GM19238 (cell line): Measurements from ENCODE around the gene EXOC4.

Source experiments
- DNase-seq: peaks from one replicate; pipeline ENCODE4 v3.0.0; 2011; ENCODE audit warnings: low spot score; ENCODE audit not compliant: insufficient read length

Gene EXOC4

GRCh38 chr7:133361806-133362205, 108.9 kb downstream of the EXOC4 start:
- no peak for DNase-seq

- no peak for DNase-seq
Measured at GRCh38 chr7:133364959-133365690, 112.2 kb downstream of the EXOC4 start.

- no peak for DNase-seq
Measured at GRCh38 chr7:133365917-133366316, 113.0 kb downstream of the EXOC4 start.

DNA sequence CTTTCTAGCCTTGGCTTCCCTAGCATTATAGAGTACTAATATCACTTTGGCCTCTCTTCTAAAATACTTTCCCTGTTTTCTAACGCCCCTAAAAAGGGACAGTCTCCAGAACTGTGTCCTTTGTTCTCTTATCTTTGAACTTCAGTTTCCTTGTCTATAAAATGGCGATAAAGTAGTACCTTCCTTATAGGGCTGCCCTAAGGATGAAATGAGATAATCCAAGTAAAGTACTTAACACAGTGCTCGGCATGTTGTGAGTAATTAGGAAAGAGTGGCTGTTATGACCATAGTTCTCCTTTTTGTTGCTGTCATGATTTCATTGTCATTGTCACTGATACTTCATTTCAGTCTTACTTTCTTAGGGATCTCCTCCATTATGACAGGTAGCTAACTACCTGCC, 114.7 kb downstream of the EXOC4 start:
- no peak for DNase-seq

- no peak for DNase-seq
Measured at GRCh38 chr7:133369130-133369529, 116.3 kb downstream of the EXOC4 start.

DNA sequence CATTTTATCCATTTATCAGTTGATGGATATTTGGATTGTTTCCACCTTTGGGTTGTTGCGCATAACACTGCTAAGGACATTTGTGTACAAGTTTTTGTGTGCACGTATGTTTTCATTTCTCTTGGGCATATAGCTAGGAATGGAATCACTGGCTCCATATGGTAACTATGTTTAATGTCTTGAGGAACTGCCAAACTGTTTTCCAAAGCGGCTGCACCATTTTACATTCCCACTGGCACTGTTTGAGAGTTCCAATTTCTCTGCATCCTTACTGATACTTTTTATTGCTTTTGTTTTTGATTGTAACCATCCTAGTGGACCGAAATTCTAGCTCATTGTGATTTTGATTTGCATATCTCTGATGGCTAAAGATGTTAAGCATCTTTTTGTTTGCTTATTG, 118.7 kb downstream of the EXOC4 start:
- DNase-seq, result no peak

DNA sequence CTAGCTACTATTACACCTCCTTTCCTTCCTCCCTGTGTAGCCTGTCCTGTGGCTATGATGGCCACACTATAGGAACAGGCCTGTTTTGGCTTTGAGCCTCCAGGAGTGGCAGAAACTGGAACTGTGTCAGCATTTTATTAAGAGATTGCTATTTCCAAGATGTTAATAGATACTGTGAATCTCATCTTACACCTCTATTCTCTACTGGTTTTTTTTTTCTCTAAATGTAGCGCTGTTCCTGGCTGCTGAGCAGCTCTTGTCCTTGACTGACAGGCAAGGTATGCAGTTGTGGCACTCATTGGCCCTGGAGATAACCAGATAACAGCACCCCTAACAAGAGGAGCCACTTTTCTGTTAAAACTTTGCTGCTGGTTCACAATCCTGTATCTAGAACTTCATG, 119.5 kb downstream of the EXOC4 start:
- DNase-seq, result no peak

DNA sequence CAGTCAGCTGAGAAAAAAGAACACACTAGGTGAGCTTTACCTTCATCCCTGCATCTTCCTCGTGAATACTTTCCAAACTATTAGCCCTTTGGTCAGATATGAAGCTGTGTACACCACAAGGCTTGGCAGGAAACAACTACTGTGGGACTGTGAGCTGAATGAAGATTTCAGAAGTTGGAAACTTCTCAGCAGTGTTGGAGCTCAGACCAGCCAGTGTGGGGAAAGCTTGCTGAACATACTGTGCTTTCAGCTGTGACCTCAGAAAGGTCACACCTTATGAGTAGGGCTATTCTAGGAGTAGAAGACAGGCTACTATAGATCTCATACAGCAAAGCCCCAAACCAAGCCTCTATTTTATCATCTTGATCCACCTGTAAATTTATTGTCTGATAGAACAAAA, 123.6 kb downstream of the EXOC4 start:
- DNase-seq, result no peak

DNA sequence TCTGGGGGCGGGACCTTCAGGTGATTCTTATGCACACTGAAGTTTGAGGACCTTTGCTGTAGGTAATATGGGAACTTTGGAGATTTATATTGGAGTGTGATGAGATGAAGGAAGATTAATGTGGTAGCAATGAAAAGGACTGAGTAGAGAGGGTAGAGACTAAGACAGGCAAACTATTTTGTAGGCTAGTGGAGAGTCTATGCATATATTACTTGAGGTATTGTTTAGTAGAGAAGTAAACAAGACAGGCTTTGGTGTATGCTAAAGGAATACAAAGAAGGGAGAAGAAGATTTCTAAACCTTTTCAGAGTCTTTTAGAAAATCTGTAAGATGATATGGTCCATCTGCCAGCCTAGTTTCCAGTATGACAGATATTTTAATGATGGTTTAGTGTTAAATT, 129.1 kb downstream of the EXOC4 start:
- DNase-seq, result no peak

- no peak for DNase-seq
Measured at GRCh38 chr7:133382775-133383559, 130.1 kb downstream of the EXOC4 start.

DNA sequence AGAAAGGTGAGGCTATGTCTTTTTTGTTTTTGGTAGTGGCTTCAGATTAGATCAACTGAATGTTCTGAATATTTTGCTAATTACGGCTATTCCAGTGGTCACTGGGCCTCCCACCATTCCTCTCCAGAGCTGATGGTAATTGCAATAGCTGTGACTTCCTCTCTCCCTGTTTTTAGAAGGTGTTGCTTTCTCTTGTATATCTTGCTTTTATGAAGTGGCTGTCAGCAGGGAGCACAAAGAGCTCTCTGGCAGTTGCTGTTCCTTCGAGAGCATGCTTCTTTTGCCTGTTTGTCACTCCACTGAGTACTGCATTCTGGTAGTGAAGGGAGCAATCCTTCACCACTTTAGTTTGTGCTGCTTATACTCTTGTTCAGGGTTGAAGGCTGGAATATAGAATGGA, 133.3 kb downstream of the EXOC4 start:
- no peak for DNase-seq

DNA sequence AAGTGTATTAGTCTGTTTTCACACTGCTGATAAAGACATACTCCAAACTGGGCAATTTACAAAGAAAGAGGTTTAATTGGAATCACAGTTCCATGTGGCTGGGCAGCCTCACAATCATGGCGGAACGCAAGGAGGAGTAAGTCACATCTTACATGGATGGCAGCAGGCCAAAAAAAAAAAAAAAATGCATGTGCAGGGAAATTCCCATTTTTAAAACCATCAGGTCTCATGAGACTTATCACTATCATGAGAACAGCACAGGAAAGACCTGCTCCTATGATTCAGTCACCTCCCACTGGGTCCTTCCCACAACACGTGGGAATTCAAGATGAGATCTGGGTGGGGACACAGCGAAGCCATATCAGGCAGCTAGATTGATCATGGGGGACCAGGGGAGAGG, 136.8 kb downstream of the EXOC4 start:
- no peak for DNase-seq

- DNase-seq, result no peak
Measured at GRCh38 chr7:133391206-133391605, 138.3 kb downstream of the EXOC4 start.

DNA sequence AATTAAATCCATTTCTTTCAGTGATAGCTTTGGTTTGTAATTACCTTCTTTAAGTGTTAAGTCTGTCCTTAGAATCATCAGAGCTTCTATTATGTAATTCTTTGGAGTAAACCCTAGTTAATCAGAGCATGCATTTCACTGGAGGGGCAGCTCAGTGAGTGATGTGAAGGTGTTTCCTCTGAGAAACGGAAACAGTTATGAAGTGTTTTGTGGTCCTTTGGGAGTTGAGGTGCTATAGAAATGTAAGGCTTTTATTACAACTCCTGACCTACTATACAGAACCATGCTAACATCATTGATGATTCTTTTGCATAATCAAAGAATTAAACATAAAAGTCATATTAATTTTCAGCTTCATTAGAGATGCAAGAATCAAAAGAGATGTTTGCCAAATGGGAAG, 141.5 kb downstream of the EXOC4 start:
- DNase-seq, result no peak

DNA sequence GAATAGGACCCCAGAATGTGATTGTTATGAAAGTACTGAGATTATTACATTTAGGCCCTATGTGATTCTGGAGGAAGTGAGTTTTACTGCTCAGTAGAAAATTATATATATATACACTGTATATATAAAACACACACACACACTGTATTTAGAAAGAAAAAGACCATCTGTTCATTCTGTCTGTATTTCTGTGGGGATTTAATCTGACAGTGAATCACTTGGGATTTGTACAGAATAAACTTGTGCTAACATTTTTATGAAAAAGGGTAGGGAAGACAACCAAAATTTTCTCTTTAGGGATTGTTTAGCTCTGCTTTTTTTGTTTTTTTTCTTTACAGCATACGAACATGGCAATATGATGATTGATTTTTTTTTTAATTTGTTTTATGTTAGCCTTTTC, 142.7 kb downstream of the EXOC4 start:
- no peak for DNase-seq

DNA sequence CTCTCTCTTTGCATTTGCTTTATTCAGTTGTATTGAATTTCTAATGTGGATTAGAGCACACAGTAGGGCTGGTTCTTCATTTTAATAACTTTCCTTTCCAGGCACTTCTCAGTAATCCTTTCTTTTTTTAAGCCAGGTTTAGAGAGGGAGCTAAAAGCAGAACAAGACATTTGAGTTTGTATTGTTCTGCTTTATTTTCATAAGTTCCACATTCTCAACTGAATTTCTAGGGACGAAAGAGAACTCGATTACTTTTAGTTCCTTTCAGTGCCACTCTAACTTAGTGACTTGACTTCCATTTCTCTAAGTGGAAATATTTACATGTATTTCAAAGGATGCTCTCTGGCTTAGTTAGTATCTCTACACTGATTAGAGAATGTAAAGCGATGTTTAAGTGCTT, 145.6 kb downstream of the EXOC4 start:
- DNase-seq, result no peak

- no peak for DNase-seq
Measured at GRCh38 chr7:133401225-133401624, 148.3 kb downstream of the EXOC4 start.

DNA sequence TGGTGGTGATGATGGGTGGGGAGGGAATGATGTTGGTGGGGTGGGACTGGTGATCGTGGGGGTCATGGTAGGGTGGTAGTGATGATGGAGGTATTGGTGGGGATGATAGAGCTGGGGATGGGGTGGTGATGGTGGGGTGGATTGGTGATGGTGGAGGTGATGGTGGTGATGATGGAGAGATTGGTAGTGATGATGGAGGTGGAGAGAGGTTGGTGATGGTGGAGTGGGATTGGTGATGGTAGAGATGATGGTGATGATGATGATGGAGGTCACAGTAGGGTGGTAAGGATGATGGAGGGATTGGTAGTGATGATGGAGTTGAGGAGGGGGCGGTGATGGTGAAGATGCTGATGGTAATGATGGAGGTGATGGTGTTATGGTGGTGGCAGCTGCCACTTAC, 155.3 kb downstream of the EXOC4 start:
- DNase-seq, result no peak

GRCh38 chr7:133409421-133409820, 156.5 kb downstream of the EXOC4 start:
- no peak for DNase-seq

- DNase-seq, result no peak
Measured at GRCh38 chr7:133409966-133410365, 157.1 kb downstream of the EXOC4 start.

DNA sequence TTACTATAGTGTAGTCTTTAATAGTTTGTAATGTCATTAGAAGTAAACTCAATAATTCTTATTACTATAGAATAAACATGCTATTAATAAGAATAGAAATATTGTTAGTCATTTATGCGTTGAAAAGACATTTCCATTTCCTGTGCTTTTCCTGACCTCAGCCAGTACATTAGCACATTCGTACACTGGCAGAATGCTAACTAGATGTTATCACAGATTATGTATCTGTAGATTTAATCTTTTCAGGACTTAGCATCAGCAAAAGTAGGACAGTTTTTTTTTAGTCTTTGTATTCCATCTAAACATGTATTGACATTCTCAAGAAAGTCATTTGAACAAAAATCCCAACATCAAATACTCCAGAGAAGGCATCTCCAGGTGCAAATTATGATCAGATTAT, 158.5 kb downstream of the EXOC4 start:
- DNase-seq, result no peak

- DNase-seq, result no peak
Measured at GRCh38 chr7:133412942-133413341, 160.1 kb downstream of the EXOC4 start.

- DNase-seq, result no peak
Measured at GRCh38 chr7:133419041-133419440, 166.2 kb downstream of the EXOC4 start.
